ENCODE measurements around the gene CA10. TPM values are rescaled to one million over a fixed set of nuclear protein-coding genes. Genes with fewer than 3 reads are reported as not detected.

CA10 gene
- total RNA-seq, 2 experiments from 2014 or later: not detected

DNA sequence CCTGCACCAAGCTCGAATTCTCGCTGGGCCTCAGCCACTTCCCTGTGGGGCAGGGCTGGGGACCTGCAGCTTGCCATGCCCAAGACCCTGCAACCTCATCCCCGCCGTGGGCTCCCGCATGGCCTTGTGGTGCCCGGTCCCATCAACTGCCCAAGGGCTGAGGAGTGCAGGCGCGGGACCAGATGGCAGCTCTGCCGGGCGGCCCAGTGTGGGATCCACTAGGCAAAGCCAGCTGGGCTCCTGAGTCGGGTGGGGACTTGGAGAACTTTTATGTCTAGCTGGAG is 489.6 kb downstream of the CA10 start:
- ATAC-seq (ENCODE audit: poor library complexity): no peak
- no peaks in the 10 kb centered on the region for H3K4me1 Mint-ChIP-seq (ENCODE audit: low read depth)
- H3K4me3 Mint-ChIP-seq: no peak overlapping the region
- POLR2A ChIA-PET: no interaction called here
- CTCF ChIA-PET: no interaction called here
- intact Hi-C loops (cut with DNase I, micrococcal nuclease): no loop called here
- Histone ChIP-seq H3K9me3 (ENCODE audit: control insufficient read depth in 1 of 2, insufficient read depth in 1 of 2, low read length in 2 of 2) (peaks cover 0 to 11% of the 10 kb centered on the region in 2 experiments), H3K4me1 (ENCODE audit: insufficient read depth, low read length) (no peaks in the 10 kb centered on the region), H3K27me3 (ENCODE audit: control insufficient read depth in 1 of 2, insufficient read depth in 2 of 2, low read length in 2 of 2) (peaks cover 0 to 7% of the 10 kb centered on the region in 2 experiments), H3K36me3 (ENCODE audit: insufficient read depth, low read length) (no peaks in the 10 kb centered on the region), H3K4me3 (ENCODE audit: low read length) (no peak overlapping the region), H3K27ac (ENCODE audit: low read depth in 1 of 2, low read length in 2 of 2) (no peak overlapping the region)
- H3K36me3 Mint-ChIP-seq (ENCODE audit: low read depth): no peaks in the 10 kb centered on the region
- H3K27ac Mint-ChIP-seq: no peak overlapping the region
- H3K27me3 Mint-ChIP-seq: peaks cover 25% of the 10 kb centered on the region
- DNase-seq: peak in 1 of 14 experiments; percentile 3
- TF ChIP-seq, protein P1, sequence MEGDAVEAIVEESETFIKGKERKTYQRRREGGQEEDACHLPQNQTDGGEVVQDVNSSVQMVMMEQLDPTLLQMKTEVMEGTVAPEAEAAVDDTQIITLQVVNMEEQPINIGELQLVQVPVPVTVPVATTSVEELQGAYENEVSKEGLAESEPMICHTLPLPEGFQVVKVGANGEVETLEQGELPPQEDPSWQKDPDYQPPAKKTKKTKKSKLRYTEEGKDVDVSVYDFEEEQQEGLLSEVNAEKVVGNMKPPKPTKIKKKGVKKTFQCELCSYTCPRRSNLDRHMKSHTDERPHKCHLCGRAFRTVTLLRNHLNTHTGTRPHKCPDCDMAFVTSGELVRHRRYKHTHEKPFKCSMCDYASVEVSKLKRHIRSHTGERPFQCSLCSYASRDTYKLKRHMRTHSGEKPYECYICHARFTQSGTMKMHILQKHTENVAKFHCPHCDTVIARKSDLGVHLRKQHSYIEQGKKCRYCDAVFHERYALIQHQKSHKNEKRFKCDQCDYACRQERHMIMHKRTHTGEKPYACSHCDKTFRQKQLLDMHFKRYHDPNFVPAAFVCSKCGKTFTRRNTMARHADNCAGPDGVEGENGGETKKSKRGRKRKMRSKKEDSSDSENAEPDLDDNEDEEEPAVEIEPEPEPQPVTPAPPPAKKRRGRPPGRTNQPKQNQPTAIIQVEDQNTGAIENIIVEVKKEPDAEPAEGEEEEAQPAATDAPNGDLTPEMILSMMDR (IDR thresholded peaks at IDR 0.05): no peak
- no peaks in the 10 kb centered on the region for H3K9me3 Mint-ChIP-seq

GRCh38 chr17:51668155-51668962 is 490.2 kb downstream of the CA10 start:
- Mint-ChIP-seq H3K27ac (no peak overlapping the region), H3K4me3 (no peak overlapping the region), H3K9me3 (no peaks in the 10 kb centered on the region), H3K36me3 (ENCODE audit: low read depth) (no peaks in the 10 kb centered on the region), H3K4me1 (ENCODE audit: low read depth) (no peaks in the 10 kb centered on the region), H3K27me3 (peaks cover 26% of the 10 kb centered on the region)
- CTCF ChIA-PET: no interaction called here
- POLR2A ChIA-PET: no interaction called here
- ATAC-seq (ENCODE audit: poor library complexity) (no peak), DNase-seq (no peak)
- TF ChIP-seq, protein P1 (IDR thresholded peaks at IDR 0.05): no peak
- Histone ChIP-seq H3K4me1 (ENCODE audit: insufficient read depth, low read length) (no peaks in the 10 kb centered on the region), H3K27me3 (ENCODE audit: control insufficient read depth in 1 of 2, insufficient read depth in 2 of 2, low read length in 2 of 2) (peaks cover 0 to 7% of the 10 kb centered on the region in 2 experiments), H3K36me3 (ENCODE audit: insufficient read depth, low read length) (no peaks in the 10 kb centered on the region), H3K4me3 (ENCODE audit: low read length) (no peak overlapping the region), H3K9me3 (ENCODE audit: control insufficient read depth in 1 of 2, insufficient read depth in 1 of 2, low read length in 2 of 2) (peaks cover 0 to 11% of the 10 kb centered on the region in 2 experiments), H3K27ac (ENCODE audit: low read depth in 1 of 2, low read length in 2 of 2) (no peak overlapping the region)
- intact Hi-C loops (cut with DNase I, micrococcal nuclease): no loop called here

- Mint-ChIP-seq H3K36me3 (ENCODE audit: low read depth) (no peaks in the 10 kb centered on the region), H3K27me3 (peaks cover 24% of the 10 kb centered on the region), H3K4me3 (no peak overlapping the region), H3K27ac (no peak overlapping the region), H3K9me3 (no peaks in the 10 kb centered on the region), H3K4me1 (ENCODE audit: low read depth) (no peaks in the 10 kb centered on the region)
- no peak overlapping the region for H3K27ac ChIP-seq (ENCODE audit: low read depth in 1 of 2, low read length in 2 of 2)
- H3K4me3 ChIP-seq (ENCODE audit: low read length): no peak overlapping the region
- H3K4me1 ChIP-seq (ENCODE audit: insufficient read depth, low read length): no peaks in the 10 kb centered on the region
- DNase-seq: no peak
- H3K27me3 ChIP-seq (ENCODE audit: control insufficient read depth in 1 of 2, insufficient read depth in 2 of 2, low read length in 2 of 2): peaks cover 0 to 7% of the 10 kb centered on the region in 2 experiments
- intact Hi-C loops (cut with DNase I, micrococcal nuclease): no loop called here
- ChIA-PET CTCF (no interaction called here), POLR2A (no interaction called here)
- TF ChIP-seq, protein P1 (IDR thresholded peaks at IDR 0.05): no peak
- no peaks in the 10 kb centered on the region for H3K36me3 ChIP-seq (ENCODE audit: insufficient read depth, low read length)
- no peak for ATAC-seq (ENCODE audit: poor library complexity)
- peaks cover 0 to 11% of the 10 kb centered on the region in 2 experiments for H3K9me3 ChIP-seq (ENCODE audit: control insufficient read depth in 1 of 2, insufficient read depth in 1 of 2, low read length in 2 of 2)
These were observed 490.8 kb downstream of the CA10 start for GRCh38 chr17:51667706-51668083.
